Left renal pelvis (tissue), 4 donors: Measurements from ENCODE around the gene POLR1E. TPM values are rescaled to one million over a fixed set of nuclear protein-coding genes. Genes with fewer than 3 reads are reported as not detected.

Experiments used
- DNase-seq, 4 donors: peaks; one replicate each; pipeline ENCODE4 v3.0.0-alpha.2; 2013; ENCODE audit warnings: low read depth in 4 of 4, low spot score in 3 of 4
- polyA plus RNA-seq, 4 donors: library from polyadenylated mRNA; unstranded; fragments of 120-200 nt; gene quantifications; one replicate each; pipeline ENCODE4 v1.2.1, GENCODE V29; 2013; ENCODE audit not compliant: insufficient read length in 4 of 4

Gene POLR1E
- 10 to 100 TPM; 22.4 to 30.1 (median 24.8) TPM for polyA plus RNA-seq

GRCh38 chr9:37485389-37486255 is at the start of gene POLR1E:
Gene POLR1E (plus strand): TSS chr9:37485948. CDS start chr9:37486048, 100 bp downstream.
- peak; percentile 73 to 82 (median 76) for DNase-seq

- no peak for DNase-seq
Observed at GRCh38 chr9:37436540-37436939, 49.2 kb upstream of the POLR1E start.

GRCh38 chr9:37437010-37437409 is 48.7 kb upstream of the POLR1E start:
- DNase-seq: no peak

GRCh38 chr9:37437621-37438020 is 48.1 kb upstream of the POLR1E start:
- DNase-seq: no peak

- DNase-seq: no peak
Observed at GRCh38 chr9:37438359-37438758, 47.4 kb upstream of the POLR1E start.

- DNase-seq: no peak
Observed at GRCh38 chr9:37441776-37442370, 43.9 kb upstream of the POLR1E start.

- no peak for DNase-seq
Observed at GRCh38 chr9:37442556-37442955, 43.2 kb upstream of the POLR1E start.

- no peak for DNase-seq
Observed at GRCh38 chr9:37443566-37443965, 42.2 kb upstream of the POLR1E start.

- no peak for DNase-seq
Observed at GRCh38 chr9:37444890-37445289, 40.9 kb upstream of the POLR1E start.

- no peak for DNase-seq
Observed at GRCh38 chr9:37445832-37446231, 39.9 kb upstream of the POLR1E start.

GRCh38 chr9:37446401-37446800 is 39.3 kb upstream of the POLR1E start:
- DNase-seq: no peak

- DNase-seq: no peak
Observed at GRCh38 chr9:37447111-37447510, 38.6 kb upstream of the POLR1E start.

GRCh38 chr9:37449862-37450632 is 35.7 kb upstream of the POLR1E start:
- DNase-seq: no peak

GRCh38 chr9:37451628-37452027 is 34.1 kb upstream of the POLR1E start:
- DNase-seq: no peak

GRCh38 chr9:37452611-37453010 is 33.1 kb upstream of the POLR1E start:
- DNase-seq: no peak

- no peak for DNase-seq
Observed at GRCh38 chr9:37453827-37454226, 31.9 kb upstream of the POLR1E start.

GRCh38 chr9:37454238-37454637 is 31.5 kb upstream of the POLR1E start:
- no peak for DNase-seq

GRCh38 chr9:37455884-37456647 is 29.7 kb upstream of the POLR1E start:
- no peak for DNase-seq

- DNase-seq: no peak
Observed at GRCh38 chr9:37456817-37457216, 28.9 kb upstream of the POLR1E start.

- DNase-seq: no peak
Observed at GRCh38 chr9:37464006-37464405, 21.7 kb upstream of the POLR1E start.
